MM.1S (cell line): ENCODE results near the gene KMO.

ENCODE experiments used
- DNase-seq: peaks from one replicate; pipeline ENCODE4 v3.0.0-alpha.2; 2015
- H2AFZ ChIP-seq: fragments of 300-600 bp; sonication (generic); 2 replicates; pipeline ENCODE4 v1.6.0; 2016; ENCODE audit warnings: antibody characterized with exemption, low read length
- H3F3A ChIP-seq: fragments of 300-600 bp; sonication (generic); 2 replicates; pipeline ENCODE4 v1.6.1; 2016; ENCODE audit warnings: mild to moderate bottlenecking, antibody characterized with exemption, low read length, moderate library complexity, mixed read lengths; ENCODE audit not compliant: insufficient read depth
- H3K27ac ChIP-seq: fragments of 300-600 bp; sonication (generic); 2 replicates; pipeline ENCODE4 v1.5.1; 2016; ENCODE audit warnings: mild to moderate bottlenecking, low read length
- H3K27me3 ChIP-seq: fragments of 300-600 bp; sonication (generic); replicated peaks from 2 replicates; pipeline ENCODE4 v1.6.0; 2016; ENCODE audit warnings: low read length; ENCODE audit not compliant: insufficient read depth
- H3K36me3 ChIP-seq: fragments of 300-600 bp; sonication (generic); replicated peaks from 2 replicates; pipeline ENCODE4 v1.6.1; 2016; ENCODE audit warnings: mild to moderate bottlenecking, low read length, mixed read lengths; ENCODE audit not compliant: insufficient read depth
- H3K4me1 ChIP-seq: fragments of 300-600 bp; sonication (generic); 2 replicates; pipeline ENCODE4 v1.6.1; 2016; ENCODE audit warnings: low read length, mixed read lengths
- H3K4me2 ChIP-seq: fragments of 300-600 bp; sonication (generic); 2 replicates; pipeline ENCODE4 v1.6.0; 2016; ENCODE audit warnings: low read depth, low read length
- H3K4me3 ChIP-seq: fragments of 300-600 bp; sonication (generic); 2 replicates; pipeline ENCODE4 v1.5.1; 2016; ENCODE audit warnings: low read length, mixed read lengths
- H3K79me2 ChIP-seq: fragments of 300-600 bp; sonication (generic); 2 replicates; pipeline ENCODE4 v1.6.1; 2016; ENCODE audit warnings: mixed run types, low read length, mixed read lengths
- H3K9ac ChIP-seq: fragments of 300-600 bp; sonication (generic); 2 replicates; pipeline ENCODE4 v1.6.1; 2016; ENCODE audit warnings: low read length, mixed read lengths
- H3K9me2 ChIP-seq: fragments of 300-600 bp; sonication (generic); replicated peaks from 2 replicates; pipeline ENCODE4 v1.6.1; 2016; ENCODE audit warnings: mild to moderate bottlenecking, low read length, mixed read lengths; ENCODE audit not compliant: insufficient read depth
- H3K9me3 ChIP-seq: fragments of 300-600 bp; sonication (generic); replicated peaks from 2 replicates; pipeline ENCODE4 v1.6.1; 2016; ENCODE audit warnings: mild to moderate bottlenecking, low read length, mixed read lengths; ENCODE audit not compliant: insufficient read depth
- H4K20me1 ChIP-seq: fragments of 300-600 bp; sonication (generic); 2 replicates; pipeline ENCODE4 v1.6.1; 2016; ENCODE audit warnings: mild to moderate bottlenecking, low read length, moderate library complexity, mixed read lengths; ENCODE audit not compliant: insufficient read depth
- EZH2 ChIP-seq: fragments of 300-600 bp; sonication (generic); optimal IDR thresholded peaks from 2 replicates; pipeline ENCODE3; 2017; ENCODE audit warnings: low read depth, mild to moderate bottlenecking, antibody characterized with exemption, low read length, mixed read lengths
- EZH2phosphoT487 ChIP-seq: fragments of 300-600 bp; sonication (generic); IDR thresholded peaks from 2 replicates; pipeline ENCODE4 v1.6.1; 2018; ENCODE audit warnings: antibody characterized with exemption, low read length
- TF ChIP-seq, protein P1 (sequence below): fragments of 300-600 bp; sonication (generic); IDR thresholded peaks from 2 replicates; pipeline ENCODE4 v1.5.1; 2016; ENCODE audit warnings: antibody characterized with exemption, low read length, mixed read lengths

Gene KMO

DNA sequence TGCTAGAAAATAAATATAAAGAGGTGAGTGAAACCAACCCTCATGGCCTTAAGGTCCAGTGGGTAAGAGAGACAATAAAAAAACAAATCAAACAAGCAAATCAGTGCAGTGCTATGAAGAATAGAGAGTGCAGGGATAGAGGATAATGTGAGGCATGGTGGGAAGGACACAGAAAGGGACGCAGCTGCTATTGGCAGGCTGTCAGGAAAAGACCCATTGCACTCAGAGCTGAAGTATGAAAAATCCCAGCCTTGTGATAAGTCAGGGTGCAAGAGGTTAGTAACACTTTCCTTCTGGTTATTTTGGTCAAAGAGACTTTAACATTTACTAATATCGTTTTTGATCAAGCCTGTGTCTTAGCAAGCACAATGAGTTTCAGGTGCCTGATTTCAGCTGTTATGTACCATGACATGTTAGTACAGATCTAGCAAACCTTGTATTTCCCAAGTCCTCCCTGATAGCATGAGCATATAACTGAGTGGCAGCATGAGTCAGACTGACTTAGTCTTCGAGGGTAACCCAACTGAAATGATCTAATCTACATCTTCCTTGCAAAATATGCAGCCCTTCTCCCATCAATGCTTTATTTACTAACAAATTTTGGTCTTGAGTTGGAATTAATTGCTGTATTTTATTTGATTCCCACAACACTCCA, 76.3 kb downstream of the KMO start:
- Histone ChIP-seq H2AFZ (no peak overlapping the region), H3K27ac (no peak overlapping the region), H3F3A (no peaks in the 10 kb centered on the region)

DNA sequence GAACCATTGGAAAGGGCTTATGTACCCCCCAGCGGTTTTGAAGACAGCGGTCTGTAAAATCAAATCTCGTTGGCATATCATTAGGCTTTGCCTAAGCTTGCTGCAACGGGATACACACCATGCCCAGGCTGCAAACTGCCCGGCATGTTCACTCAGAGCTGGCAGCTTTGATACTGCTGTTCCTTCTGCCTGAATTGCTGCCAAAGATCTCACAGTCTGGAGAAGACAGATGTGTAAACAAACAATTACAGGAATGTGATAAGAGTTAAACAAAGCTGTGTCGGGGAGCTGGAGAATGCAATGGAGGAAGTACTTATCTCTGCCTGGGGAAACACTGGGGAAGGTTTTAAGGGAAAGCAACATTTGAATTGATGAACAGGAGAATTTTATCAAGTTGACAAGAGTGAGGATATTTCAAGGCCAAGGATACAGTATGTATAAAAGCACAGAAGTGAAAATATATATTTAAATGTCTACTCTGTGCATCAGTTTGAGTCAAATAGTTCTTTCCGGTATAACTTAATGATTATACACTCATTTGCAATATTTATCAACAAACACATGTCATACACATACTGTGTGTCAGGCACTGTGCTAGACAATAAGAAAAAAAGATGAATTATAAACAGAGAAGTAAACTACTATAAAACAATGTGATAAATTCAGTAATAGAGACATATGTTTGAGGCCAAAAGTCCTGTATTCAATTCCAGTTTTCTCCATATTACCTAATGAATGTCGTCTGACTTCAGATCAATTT, 78.1 kb downstream of the KMO start:
- Histone ChIP-seq H3K9ac (no peak overlapping the region), H4K20me1 (no peaks in the 10 kb centered on the region), H3K27ac (no peak overlapping the region), H3K4me1 (no peaks in the 10 kb centered on the region), H3K27me3 (no peaks in the 10 kb centered on the region), H3K9me3 (no peaks in the 10 kb centered on the region), H2AFZ (no peak overlapping the region), H3F3A (no peaks in the 10 kb centered on the region), H3K36me3 (no peaks in the 10 kb centered on the region), H3K79me2 (no peaks in the 10 kb centered on the region), H3K4me2 (no peak overlapping the region), H3K9me2 (no peaks in the 10 kb centered on the region), H3K4me3 (no peak overlapping the region)
- no peak for TF ChIP-seq EZH2
- TF ChIP-seq, protein P1, sequence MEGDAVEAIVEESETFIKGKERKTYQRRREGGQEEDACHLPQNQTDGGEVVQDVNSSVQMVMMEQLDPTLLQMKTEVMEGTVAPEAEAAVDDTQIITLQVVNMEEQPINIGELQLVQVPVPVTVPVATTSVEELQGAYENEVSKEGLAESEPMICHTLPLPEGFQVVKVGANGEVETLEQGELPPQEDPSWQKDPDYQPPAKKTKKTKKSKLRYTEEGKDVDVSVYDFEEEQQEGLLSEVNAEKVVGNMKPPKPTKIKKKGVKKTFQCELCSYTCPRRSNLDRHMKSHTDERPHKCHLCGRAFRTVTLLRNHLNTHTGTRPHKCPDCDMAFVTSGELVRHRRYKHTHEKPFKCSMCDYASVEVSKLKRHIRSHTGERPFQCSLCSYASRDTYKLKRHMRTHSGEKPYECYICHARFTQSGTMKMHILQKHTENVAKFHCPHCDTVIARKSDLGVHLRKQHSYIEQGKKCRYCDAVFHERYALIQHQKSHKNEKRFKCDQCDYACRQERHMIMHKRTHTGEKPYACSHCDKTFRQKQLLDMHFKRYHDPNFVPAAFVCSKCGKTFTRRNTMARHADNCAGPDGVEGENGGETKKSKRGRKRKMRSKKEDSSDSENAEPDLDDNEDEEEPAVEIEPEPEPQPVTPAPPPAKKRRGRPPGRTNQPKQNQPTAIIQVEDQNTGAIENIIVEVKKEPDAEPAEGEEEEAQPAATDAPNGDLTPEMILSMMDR = no peak
- TF ChIP-seq EZH2phosphoT487 = no peak
- DNase-seq = no peak

More for the DNA sequence above, 76.3 kb downstream of the KMO start:
- no peaks in the 10 kb centered on the region for H3K36me3 ChIP-seq
- H3K79me2 ChIP-seq = no peaks in the 10 kb centered on the region
- no peak for DNase-seq
- no peak overlapping the region for H3K9ac ChIP-seq
- TF ChIP-seq EZH2phosphoT487 (no peak), EZH2 (no peak)
- TF ChIP-seq, protein P1 = no peak
- no peak overlapping the region for H3K4me3 ChIP-seq
- no peaks in the 10 kb centered on the region for H3K9me3 ChIP-seq
- no peak overlapping the region for H3K4me2 ChIP-seq
- H4K20me1 ChIP-seq = no peaks in the 10 kb centered on the region
- H3K9me2 ChIP-seq = no peaks in the 10 kb centered on the region
- no peaks in the 10 kb centered on the region for H3K4me1 ChIP-seq
- H3K27me3 ChIP-seq = no peaks in the 10 kb centered on the region

DNA sequence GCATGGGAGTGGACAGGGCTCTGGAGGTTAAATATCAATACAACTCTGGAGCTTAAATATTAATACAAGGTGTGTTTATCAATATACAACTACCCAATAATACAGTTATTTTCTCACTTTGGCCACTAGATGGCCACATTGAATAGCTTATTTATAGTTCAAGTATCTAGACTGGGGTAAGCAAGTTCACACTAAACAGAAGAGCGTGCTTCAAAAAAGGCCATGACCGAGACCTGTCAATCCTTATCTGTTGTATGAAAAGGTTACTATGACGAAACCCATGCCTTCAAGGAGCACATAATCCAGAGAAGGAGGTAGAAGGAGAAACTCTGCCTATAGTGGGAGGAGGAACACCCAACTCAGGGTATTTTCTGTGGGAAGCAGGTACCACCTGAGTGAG, 78.9 kb downstream of the KMO start:
- no peaks in the 10 kb centered on the region for H3K9me3 ChIP-seq
- H3F3A ChIP-seq = no peaks in the 10 kb centered on the region
- no peaks in the 10 kb centered on the region for H3K4me1 ChIP-seq
- no peaks in the 10 kb centered on the region for H3K79me2 ChIP-seq
- TF ChIP-seq EZH2 (no peak), EZH2phosphoT487 (no peak)
- TF ChIP-seq, protein P1 = peak; percentile 73
- no peaks in the 10 kb centered on the region for H4K20me1 ChIP-seq
- H3K4me2 ChIP-seq = no peak overlapping the region
- peak; percentile 85 for DNase-seq
- no peaks in the 10 kb centered on the region for H3K27me3 ChIP-seq
- no peaks in the 10 kb centered on the region for H3K36me3 ChIP-seq
- no peak overlapping the region for H2AFZ ChIP-seq
- H3K9ac ChIP-seq = no peak overlapping the region
- no peak overlapping the region for H3K27ac ChIP-seq
- no peaks in the 10 kb centered on the region for H3K9me2 ChIP-seq
- H3K4me3 ChIP-seq = no peak overlapping the region
